HG03095 (cell line): ENCODE measurements around the gene NDUFS7.
"Not testable (repeated sequence)": the region's sequence is repeated elsewhere in the genome, so short reads cannot be mapped to it uniquely, and the experiment has no call there.

Experiments used
- ATAC-seq: cut with Tn5 transposase; IDR thresholded peaks from one replicate; pipeline ENCODE4 v1.9.1; 2021; ENCODE audit warnings: moderate library complexity; ENCODE audit not compliant: unreplicated experiment

The NDUFS7 gene

GRCh38 chr19:1416014-1416841 lies 32.5 kb downstream of the NDUFS7 start:
- no peak for ATAC-seq

GRCh38 chr19:1417145-1417544 lies 33.4 kb downstream of the NDUFS7 start:
- no peak for ATAC-seq

DNA sequence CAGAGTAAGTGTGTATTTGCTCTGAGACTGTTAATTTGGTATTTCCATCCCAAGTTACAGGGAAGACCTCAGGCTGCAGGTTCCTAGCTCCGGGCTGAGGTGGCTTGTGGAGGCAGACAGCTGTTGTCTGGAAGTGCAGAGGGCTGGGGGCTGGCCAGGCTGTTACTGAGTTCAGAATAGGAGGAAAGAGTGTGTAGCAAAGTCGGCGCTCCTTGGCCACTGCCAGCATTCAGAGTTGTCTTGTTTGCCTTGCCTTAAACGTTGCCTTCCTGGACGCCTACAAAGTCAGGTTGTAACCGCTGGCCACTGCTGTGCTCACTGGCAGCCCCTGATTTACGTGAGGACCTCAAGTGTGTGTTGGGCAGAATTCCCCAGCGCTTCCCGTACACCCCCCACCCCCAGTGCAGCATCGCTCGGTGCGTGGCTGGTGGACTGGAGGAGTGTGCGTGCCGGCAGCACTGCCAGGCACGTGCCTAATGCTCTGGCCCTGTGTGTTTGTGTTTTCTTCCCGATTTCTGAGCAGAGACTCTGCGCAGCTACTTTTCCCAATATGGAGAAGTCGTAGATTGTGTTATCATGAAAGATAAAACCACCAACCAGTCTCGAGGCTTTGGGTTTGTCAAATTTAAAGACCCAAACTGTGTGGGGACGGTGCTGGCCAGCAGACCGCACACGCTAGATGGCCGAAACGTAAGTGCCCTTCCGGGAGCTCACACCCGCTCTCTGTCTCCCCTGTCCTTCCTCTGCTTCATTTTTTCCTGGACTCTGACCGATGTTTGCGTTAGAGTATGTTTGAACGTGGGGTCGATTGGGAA lies 34.2 kb downstream of the NDUFS7 start:
- ATAC-seq, result no peak

GRCh38 chr19:1418496-1418775 lies 34.7 kb downstream of the NDUFS7 start:
- no peak for ATAC-seq

GRCh38 chr19:1418951-1419738 lies 35.4 kb downstream of the NDUFS7 start:
- ATAC-seq, result no peak

DNA sequence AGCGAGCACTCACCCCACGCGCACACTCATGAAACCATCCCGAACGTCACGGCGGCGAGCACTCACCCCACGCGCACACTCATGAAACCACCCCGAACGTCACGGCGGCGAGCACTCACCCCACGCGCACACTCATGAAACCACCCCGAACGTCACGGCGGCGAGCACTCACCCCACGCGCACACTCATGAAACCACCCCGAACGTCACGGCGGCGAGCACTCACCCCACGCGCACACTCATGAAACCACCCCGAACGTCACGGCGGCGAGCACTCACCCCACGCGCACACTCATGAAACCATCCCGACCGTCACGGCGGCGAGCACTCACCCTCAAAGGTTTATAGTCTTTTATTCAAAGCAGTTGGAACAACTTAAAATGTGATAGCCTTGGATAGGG lies 36.4 kb downstream of the NDUFS7 start:
- not testable (repeated sequence) for ATAC-seq

DNA sequence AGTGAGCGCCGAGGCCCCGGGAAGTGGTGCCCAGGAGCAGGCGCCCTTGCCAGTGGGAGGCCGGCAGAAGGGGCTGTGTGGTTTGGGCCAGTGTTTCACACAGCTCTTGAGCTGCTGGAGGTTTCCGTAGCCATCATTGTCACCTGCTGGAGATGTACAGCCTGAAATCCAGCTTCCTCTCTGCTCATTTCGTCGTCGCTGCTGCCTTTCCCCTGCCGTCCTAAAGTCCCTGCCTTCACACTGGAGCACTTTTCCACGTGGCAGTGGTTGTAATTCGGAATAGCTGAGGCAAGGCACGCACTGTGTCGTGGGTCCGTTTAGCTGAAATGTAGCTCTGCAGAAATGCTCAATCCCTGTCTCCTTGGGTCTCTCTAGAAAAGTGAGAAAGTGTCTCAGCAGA lies 36.9 kb downstream of the NDUFS7 start:
- ATAC-seq, result no peak

GRCh38 chr19:1421218-1421957 lies 37.7 kb downstream of the NDUFS7 start:
- no peak for ATAC-seq

- ATAC-seq, result no peak
These were observed 38.2 kb downstream of the NDUFS7 start for GRCh38 chr19:1421958-1422305.

DNA sequence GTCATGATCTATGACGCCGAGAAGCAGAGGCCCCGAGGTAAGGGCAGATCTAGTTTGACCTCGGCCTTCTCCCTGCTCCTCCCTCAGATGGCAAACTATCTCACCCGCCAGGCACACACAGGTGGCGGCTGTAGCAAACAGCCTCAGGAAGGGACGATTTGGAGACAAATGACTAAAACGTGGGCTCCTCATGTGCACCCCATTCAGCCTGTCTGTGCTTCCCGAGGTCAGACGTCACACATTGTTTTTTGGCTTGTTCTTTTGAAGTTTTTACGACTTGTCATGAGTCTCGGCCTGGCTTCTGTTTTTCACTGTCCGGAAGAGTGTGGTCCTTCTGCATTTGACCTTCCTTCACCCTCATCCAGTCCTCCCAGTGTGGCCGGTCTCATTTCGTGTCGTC lies 38.7 kb downstream of the NDUFS7 start:
- ATAC-seq, result no peak

GRCh38 chr19:1422943-1423342 lies 39.2 kb downstream of the NDUFS7 start:
- no peak for ATAC-seq

DNA sequence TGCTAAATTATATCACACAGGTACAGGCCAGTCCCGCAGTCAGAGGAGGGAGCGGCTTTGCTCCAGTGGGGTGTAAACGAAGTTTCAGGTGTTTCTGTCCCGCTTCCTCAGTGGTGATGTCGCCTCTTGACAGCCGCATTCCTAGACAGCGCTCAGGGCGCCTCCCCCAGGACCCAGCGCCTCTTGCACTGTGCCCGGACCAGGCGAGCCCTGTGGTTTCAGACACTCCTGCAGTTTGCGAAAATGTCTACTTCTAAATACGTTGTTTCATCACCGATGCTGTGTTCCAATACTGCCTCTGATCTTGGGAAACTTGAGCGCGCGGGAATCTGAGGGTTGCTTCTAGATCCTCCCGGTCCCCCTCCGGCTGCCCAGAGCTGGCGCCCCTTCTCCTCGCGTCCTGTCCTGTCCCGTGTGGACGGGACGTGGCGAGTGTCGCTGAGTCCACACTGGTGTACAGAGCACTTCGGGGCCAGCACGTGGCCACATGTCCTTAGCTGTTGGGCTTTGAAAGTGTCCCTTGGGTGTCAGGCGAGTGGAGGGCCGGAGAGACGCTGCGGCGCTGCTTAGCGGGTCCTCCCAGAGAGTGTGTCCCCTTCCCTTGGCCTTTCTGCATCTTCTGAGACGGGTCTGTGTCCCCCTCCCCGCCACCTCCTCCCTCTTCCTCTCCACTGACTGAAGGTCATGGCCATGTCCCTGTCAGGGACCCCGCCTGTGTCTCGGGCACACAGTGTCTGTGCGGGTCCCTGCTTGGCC lies 39.9 kb downstream of the NDUFS7 start:
- no peak for ATAC-seq

DNA sequence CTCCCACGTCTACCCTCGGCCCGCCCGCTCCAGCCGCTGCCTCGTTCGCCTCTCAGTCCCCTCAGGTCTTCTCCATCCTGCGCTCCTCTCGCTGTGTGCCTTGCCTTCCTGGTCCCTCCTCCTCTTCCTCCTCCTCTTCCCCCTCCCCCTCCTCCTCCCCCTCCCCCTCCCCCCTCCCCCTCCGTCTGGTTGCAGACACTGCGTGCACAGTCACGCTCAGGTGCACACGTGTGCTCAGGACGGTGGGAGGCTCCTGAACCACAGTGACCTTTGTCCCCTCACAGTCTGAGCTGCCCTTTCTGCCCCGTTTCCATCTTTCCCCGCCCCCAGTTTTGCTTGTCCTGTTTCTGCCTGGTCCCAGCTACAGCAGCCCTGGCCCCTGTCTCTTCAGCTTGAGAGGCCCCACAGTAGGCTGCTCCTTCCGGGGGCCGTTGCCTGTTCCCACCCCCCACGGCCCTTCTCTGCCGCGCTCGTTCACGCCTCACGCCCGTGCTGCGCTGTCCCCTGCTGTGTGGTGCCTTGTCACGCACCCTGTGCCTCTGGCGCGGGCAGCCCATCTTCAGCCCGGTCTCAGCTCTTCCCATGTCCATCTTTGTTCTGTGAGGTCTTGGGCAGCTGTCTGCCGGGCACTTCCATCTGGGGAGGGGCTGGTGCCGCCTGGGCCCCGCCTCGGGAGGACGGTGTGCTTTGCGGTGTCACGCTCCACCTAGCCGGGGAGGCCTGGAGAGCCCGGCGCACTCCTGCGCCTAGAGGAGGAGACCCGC lies 40.7 kb downstream of the NDUFS7 start:
- no peak for ATAC-seq

DNA sequence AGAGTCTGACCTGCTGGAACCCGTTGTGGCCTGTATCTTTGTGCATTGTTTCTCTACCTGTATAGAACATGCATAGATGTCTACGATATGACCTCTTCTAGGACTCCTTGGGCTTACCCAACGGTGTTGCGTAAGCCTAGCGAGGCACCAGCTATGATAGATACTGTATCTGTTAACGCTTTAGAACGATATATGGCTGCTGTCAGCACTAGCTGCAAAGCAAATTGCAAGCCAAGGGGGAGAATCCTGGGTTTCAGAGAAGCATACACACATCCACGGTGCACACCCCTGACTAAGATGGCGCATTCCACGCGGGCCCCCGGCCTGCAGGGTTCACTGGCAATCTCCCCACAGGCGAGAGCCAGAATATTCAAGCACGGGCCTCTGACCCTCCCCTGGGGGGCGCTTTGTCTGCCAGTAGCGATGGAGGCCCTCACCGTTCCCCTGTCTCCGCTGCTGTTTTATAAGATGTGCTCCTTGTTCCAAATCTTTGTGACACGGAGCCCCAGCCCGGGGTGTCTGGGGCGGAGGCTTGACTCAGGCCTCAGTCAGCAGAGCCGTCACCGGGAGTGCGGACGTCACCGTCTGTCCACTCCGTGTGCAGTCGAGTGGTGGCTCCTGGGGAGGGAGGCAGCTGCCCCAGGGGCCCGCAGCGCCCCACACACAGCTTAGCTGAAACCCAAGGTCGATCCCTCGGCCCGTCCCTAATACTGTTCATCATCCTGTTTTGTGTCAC lies 41.6 kb downstream of the NDUFS7 start:
- no peak for ATAC-seq

- no peak for ATAC-seq
These were observed 42.2 kb downstream of the NDUFS7 start for GRCh38 chr19:1425902-1426301.

DNA sequence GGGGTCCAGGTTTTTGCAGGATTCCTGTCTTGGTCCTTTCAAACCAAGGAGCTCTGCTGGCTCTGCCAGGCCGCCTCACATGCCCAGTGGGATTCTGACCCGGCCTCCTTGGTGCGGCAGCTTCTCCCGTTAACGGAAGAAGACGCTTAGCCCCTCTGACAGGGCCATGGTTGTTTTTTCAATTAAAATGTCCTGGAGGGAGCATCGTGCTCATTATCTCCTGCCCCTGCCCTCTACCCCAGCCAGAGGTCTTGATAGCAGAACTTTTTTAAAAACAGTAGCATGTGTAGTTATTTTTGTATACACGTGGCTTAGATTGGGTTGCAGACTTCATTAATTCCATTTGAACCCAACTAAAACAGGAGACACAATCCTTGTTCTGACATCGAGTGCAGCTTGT lies 43.0 kb downstream of the NDUFS7 start:
- ATAC-seq, result no peak

DNA sequence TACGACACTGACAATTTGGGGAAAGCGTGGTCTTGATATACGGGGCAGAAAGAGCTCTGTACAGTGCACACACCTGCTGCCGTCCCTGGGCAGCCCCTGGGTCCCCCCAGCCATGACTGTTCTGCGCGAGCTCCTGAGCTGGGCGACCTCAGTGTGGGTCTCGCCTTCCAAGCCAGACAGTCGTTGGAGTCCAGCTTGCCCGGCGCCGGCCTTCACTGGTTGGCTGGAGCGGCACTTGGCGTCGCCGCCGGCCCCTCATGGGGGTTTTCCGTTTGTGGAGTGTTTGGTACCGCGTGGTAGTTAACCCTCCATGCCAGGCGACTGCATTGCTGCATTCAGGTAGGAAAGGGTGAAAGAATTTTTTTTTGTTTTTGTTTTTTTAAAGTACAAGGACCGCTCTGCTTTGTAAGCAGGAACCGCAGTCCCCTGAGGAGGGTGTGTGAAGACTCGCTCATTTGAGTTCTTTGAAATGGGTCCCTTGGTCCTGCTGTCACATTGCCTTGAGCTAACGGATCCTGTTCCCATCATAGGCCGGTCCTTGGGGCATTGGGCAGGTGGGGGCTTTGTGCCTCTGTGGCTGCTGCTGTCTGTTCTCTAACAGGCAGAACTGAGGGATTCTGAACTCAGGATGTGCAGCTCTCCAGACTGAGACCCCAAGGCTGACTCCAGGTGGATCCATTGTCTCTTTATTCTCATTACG lies 43.7 kb downstream of the NDUFS7 start:
- ATAC-seq, result no peak

DNA sequence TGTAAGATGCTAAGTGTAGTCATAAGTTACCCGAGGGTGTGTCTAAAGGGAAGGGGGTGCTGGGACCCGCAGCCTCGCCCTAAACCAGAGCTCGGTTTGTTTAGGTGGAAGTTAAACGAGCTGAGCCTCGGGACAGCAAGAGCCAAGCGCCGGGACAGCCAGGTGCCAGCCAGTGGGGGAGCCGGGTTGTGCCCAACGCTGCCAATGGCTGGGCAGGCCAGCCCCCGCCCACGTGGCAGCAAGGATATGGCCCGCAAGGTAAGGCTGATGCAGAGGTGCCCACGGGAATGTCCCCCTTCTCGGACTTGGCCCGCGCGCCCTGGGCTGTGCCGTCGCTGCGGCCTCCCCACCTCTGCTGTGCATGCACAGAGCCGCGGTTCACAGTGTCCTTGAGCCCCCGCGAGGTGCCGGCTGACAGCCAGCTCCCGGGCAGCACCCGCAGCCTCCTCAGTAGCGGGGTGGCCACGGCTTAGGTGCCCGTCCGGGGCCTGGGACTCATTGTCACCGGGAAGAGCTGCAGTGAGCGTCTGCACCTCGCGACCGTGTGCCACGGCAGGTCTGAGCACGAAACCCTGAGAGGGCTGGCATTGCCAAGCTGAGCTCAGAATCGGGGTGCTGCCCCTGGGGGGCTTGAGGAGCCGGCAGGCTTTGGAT lies 45.2 kb downstream of the NDUFS7 start:
- ATAC-seq, result no peak
